Thyroid gland (tissue), 4 donors: ENCODE measurements around the gene TRIAP1. TPM values are rescaled to one million over a fixed set of nuclear protein-coding genes. Genes with fewer than 3 reads are reported as not detected.

ENCODE experiments used
- DNase-seq, 2 donors: peaks; one replicate each; pipeline ENCODE4 v3.0.0-alpha.2; 2019
- H3K27ac ChIP-seq, 3 donors: fragments of 200-600 bp; sonication (generic); 1 replicate in 2 of 3; 2 replicates in 1 of 3; pipeline ENCODE4 v1.5.1; 2016 to 2019; ENCODE audit warnings: mild to moderate bottlenecking in 1 of 3, moderate library complexity in 1 of 3
- H3K27me3 ChIP-seq: fragments of 200-600 bp; sonication (generic); one replicate; pipeline ENCODE4 v1.5.1; 2019
- H3K36me3 ChIP-seq, 2 donors: fragments of 200-600 bp; sonication (generic); one replicate each; pipeline ENCODE4 v1.5.1; 2016 to 2019
- H3K4me1 ChIP-seq, 2 donors: fragments of 200-600 bp; sonication (generic); one replicate each; pipeline ENCODE4 v1.5.1; 2017 to 2019
- H3K4me3 ChIP-seq, 3 donors: fragments of 200-600 bp; sonication (generic); replicated peaks in 1 of 3; 1 replicate in 2 of 3; 2 replicates in 1 of 3; pipeline ENCODE4 v1.5.1; 2016; ENCODE audit warnings: mild to moderate bottlenecking in 1 of 3
- H3K9me3 ChIP-seq: fragments of 200-600 bp; sonication (generic); one replicate; pipeline ENCODE4 v1.5.1; 2017
- CTCF ChIP-seq, 6 experiments: fragments of 200-600 bp in 3 of 6; fragments of 450-650 bp in 3 of 6; sonication (generic) in 3 of 6; IDR thresholded peaks; one replicate each; pipeline ENCODE4 v1.5.1; 2016 to 2019; ENCODE audit warnings: antibody characterized with exemption in 6 of 6, mild to moderate bottlenecking in 2 of 6, inconsistent platforms in 1 of 6, moderate library complexity in 1 of 6
- POLR2A ChIP-seq, 2 donors: fragments of 450-650 bp; IDR thresholded peaks; one replicate each; pipeline ENCODE4 v1.6.1; 2017; ENCODE audit warnings: antibody characterized with exemption in 2 of 2, mild to moderate bottlenecking in 2 of 2, moderate library complexity in 1 of 2
- WGBS, 2 donors: methylation state at CpG; one replicate each; pipeline ENCODE4 v1.1.5; 2017; 5-methylcytosine and 5-hydroxymethylcytosine counted together
- intact Hi-C: fragments of 100-400 bp; cut with DNase I; formaldehyde crosslinking; loops from one replicate; pipeline ENCODE4 v1.15.1; 2023
- total RNA-seq, 4 donors: library from RNA; depleted of rRNA; stranded (reverse); fragments of >200 nt; gene quantifications; one replicate each; pipeline ENCODE4 v1.2.3, GENCODE V29; 2016

The TRIAP1 gene
- total RNA-seq, 4 donors from 2014 or later, result 8.1 to 15.2 (median 12.2) TPM

- no peak for TF ChIP-seq CTCF (IDR thresholded peaks at IDR 0.05)
- no peak for TF ChIP-seq POLR2A (IDR thresholded peaks at IDR 0.05)
- H3K4me1 ChIP-seq, result peaks cover 11 to 12% of the 10 kb centered on the region in 2 donors
- intact Hi-C loops, result no loop called here
- peak overlapping the region; percentile 63 to 91 (median 87) for H3K4me3 ChIP-seq
- 1 to 2% methylated on average over 18 to 34 of the region's 57 CpGs for WGBS, 2 donors
- H3K36me3 ChIP-seq, result peaks cover 15% of the 10 kb centered on the region in 2 donors
- peak overlapping the region; percentile 80 to 88 (median 86) for H3K27ac ChIP-seq
- no peaks in the 10 kb centered on the region for H3K9me3 ChIP-seq
- no peaks in the 10 kb centered on the region for H3K27me3 ChIP-seq
- peak; percentile 28 to 38 for DNase-seq
Measured at GRCh38 chr12:120468821-120469449, 22.8 kb upstream of the TRIAP1 start.

GRCh38 chr12:120468325-120468820, 22.2 kb upstream of the TRIAP1 start:
- Histone ChIP-seq H3K27ac (peak overlapping the region; percentile 80 to 88 (median 86)), H3K9me3 (no peaks in the 10 kb centered on the region), H3K36me3 (peaks cover 20 to 21% of the 10 kb centered on the region in 2 donors), H3K4me3 (peak overlapping the region; percentile 6 to 91 (median 87)), H3K4me1 (peaks cover 11 to 12% of the 10 kb centered on the region in 2 donors), H3K27me3 (no peaks in the 10 kb centered on the region)
- TF ChIP-seq POLR2A (IDR thresholded peaks at IDR 0.05) (no peak), CTCF (IDR thresholded peaks at IDR 0.05) (no peak)
- DNase-seq, result peak; percentile 41 to 50
- intact Hi-C loops, result no loop called here
- 2% methylated on average over 19 to 23 of the region's 23 CpGs for WGBS, 2 donors

- DNase-seq, result no peak
- TF ChIP-seq CTCF (IDR thresholded peaks at IDR 0.05) (no peak), POLR2A (IDR thresholded peaks at IDR 0.05) (no peak)
- intact Hi-C loops, result no loop called here
- no peaks in the 10 kb centered on the region for H3K9me3 ChIP-seq
- no peak overlapping the region for H3K4me3 ChIP-seq
- H3K27ac ChIP-seq, result no peak overlapping the region
- no peaks in the 10 kb centered on the region for H3K27me3 ChIP-seq
- WGBS, 2 donors, result 93 to 95% methylated on average over 6 of the region's 6 CpGs
- H3K36me3 ChIP-seq, result peaks cover 30% of the 10 kb centered on the region in 2 donors
- H3K4me1 ChIP-seq, result peaks cover 11 to 12% of the 10 kb centered on the region in 2 donors
Measured at GRCh38 chr12:120467439-120467838, 21.3 kb upstream of the TRIAP1 start.

- H3K4me1 ChIP-seq, result peaks cover 11 to 12% of the 10 kb centered on the region in 2 donors
- intact Hi-C loops, result no loop called here
- TF ChIP-seq POLR2A (IDR thresholded peaks at IDR 0.05), result no peak
- TF ChIP-seq CTCF (IDR thresholded peaks at IDR 0.05), result peak in 3 of 6 experiments; percentile 23 to 46 (median 25)
- H3K27me3 ChIP-seq, result no peaks in the 10 kb centered on the region
- peak; percentile 20 for DNase-seq
- H3K27ac ChIP-seq, result no peak overlapping the region
- 74 to 77% methylated on average over 8 of the region's 8 CpGs for WGBS, 2 donors
- H3K36me3 ChIP-seq, result peaks cover 36 to 37% of the 10 kb centered on the region in 2 donors
- no peaks in the 10 kb centered on the region for H3K9me3 ChIP-seq
- H3K4me3 ChIP-seq, result no peak overlapping the region
Measured at GRCh38 chr12:120466560-120467315, 20.6 kb upstream of the TRIAP1 start.

- Histone ChIP-seq H3K36me3 (peaks cover 43 to 45% of the 10 kb centered on the region in 2 donors), H3K4me3 (no peak overlapping the region), H3K9me3 (no peaks in the 10 kb centered on the region), H3K27ac (no peak overlapping the region), H3K4me1 (peaks cover 11 to 12% of the 10 kb centered on the region in 2 donors), H3K27me3 (no peaks in the 10 kb centered on the region)
- no peak for DNase-seq
- no peak for TF ChIP-seq CTCF (IDR thresholded peaks at IDR 0.05)
- no peak for TF ChIP-seq POLR2A (IDR thresholded peaks at IDR 0.05)
- WGBS, 2 donors, result 56 to 60% methylated on average over 5 of the region's 5 CpGs
- intact Hi-C loops, result no loop called here
Measured at GRCh38 chr12:120465756-120466155, 19.6 kb upstream of the TRIAP1 start.
